T-helper 17 cell (primary cell): ENCODE measurements around the gene PEDS1. TPM values are rescaled to one million over a fixed set of nuclear protein-coding genes. Genes with fewer than 3 reads are reported as not detected.
"Not testable (repeated sequence)": the region's sequence is repeated elsewhere in the genome, so short reads cannot be mapped to it uniquely, and the experiment has no call there.

Source experiments
- ATAC-seq: fragments of 150-1000 bp; cut with Tn5 transposase; 2 replicates; pipeline ENCODE4 v1.10.0; 2021; ENCODE audit warnings: mild to moderate bottlenecking, moderate library complexity
- DNase-seq, 3 donors: peaks; one replicate each; pipeline versions ENCODE4 v3.0.0 to v3.0.0-alpha.2; 2020 to 2021
- H3K9me3 ChIP-seq: one replicate; pipeline ENCODE4 v1.7.0; 2013; ENCODE audit warnings: low read length, mild to moderate bottlenecking; ENCODE audit not compliant: control insufficient read depth, poor library complexity, severe bottlenecking
- H3K27ac Mint-ChIP-seq: one replicate; pipeline ENCODE4 v1.8.0; 2022; ENCODE audit warnings: mild to moderate bottlenecking, moderate library complexity, mixed read lengths
- H3K27me3 Mint-ChIP-seq: one replicate; pipeline ENCODE4 v1.8.0; 2022; ENCODE audit warnings: mixed read lengths
- H3K36me3 Mint-ChIP-seq: one replicate; pipeline ENCODE4 v1.8.0; 2022; ENCODE audit warnings: low read depth, mixed read lengths
- H3K4me1 Mint-ChIP-seq: one replicate; pipeline ENCODE4 v1.8.0; 2022; ENCODE audit warnings: mild to moderate bottlenecking, mixed read lengths
- H3K4me3 Mint-ChIP-seq: one replicate; pipeline ENCODE4 v1.8.0; 2022; ENCODE audit warnings: mild to moderate bottlenecking, moderate library complexity, mixed read lengths
- total RNA-seq, 4 donors: library from RNA in 2 of 4; stranded (reverse) in 2 of 4; gene quantifications; one replicate each; pipeline ENCODE4 v1.2.3 and lab custom pipeline; 2022 to 2026

Gene PEDS1
- total RNA-seq, 2 donors from 2014 or later = 14.3 to 22.6 TPM

- H3K36me3 Mint-ChIP-seq = no peaks in the 10 kb centered on the region
- ATAC-seq = no peak
- H3K9me3 ChIP-seq = no peaks in the 10 kb centered on the region
- H3K27me3 Mint-ChIP-seq = no peaks in the 10 kb centered on the region
- no peak for DNase-seq
- no peak overlapping the region for H3K27ac Mint-ChIP-seq
- H3K4me3 Mint-ChIP-seq = no peak overlapping the region
- H3K4me1 Mint-ChIP-seq = peaks cover 6% of the 10 kb centered on the region
Measured at GRCh38 chr20:50163570-50164317, 10.2 kb upstream of the PEDS1 start.

GRCh38 chr20:50161494-50161893, 8.0 kb upstream of the PEDS1 start:
- not testable (repeated sequence) for H3K9me3 ChIP-seq, H3K36me3 Mint-ChIP-seq, DNase-seq, ATAC-seq, H3K27me3 Mint-ChIP-seq, H3K27ac Mint-ChIP-seq, H3K4me3 Mint-ChIP-seq, H3K4me1 Mint-ChIP-seq

GRCh38 chr20:50153153-50153499, 397 bp downstream of the PEDS1 start:
- Mint-ChIP-seq H3K27ac (peak overlapping the region; percentile 97), H3K4me3 (peak overlapping the region; percentile 95), H3K27me3 (no peaks in the 10 kb centered on the region), H3K36me3 (no peaks in the 10 kb centered on the region), H3K4me1 (peaks cover 46% of the 10 kb centered on the region)
- DNase-seq (no peak), ATAC-seq (no peak)
- H3K9me3 ChIP-seq = no peaks in the 10 kb centered on the region

GRCh38 chr20:50152394-50153152, 950 bp downstream of the PEDS1 start:
- Mint-ChIP-seq H3K27me3 (no peaks in the 10 kb centered on the region), H3K4me3 (peak overlapping the region; percentile 95), H3K27ac (peak overlapping the region; percentile 97), H3K36me3 (no peaks in the 10 kb centered on the region), H3K4me1 (peaks cover 51% of the 10 kb centered on the region)
- no peaks in the 10 kb centered on the region for H3K9me3 ChIP-seq
- DNase-seq = no peak
- ATAC-seq = no peak

GRCh38 chr20:50151034-50151743, 2.3 kb downstream of the PEDS1 start:
- Mint-ChIP-seq H3K27me3 (no peaks in the 10 kb centered on the region), H3K4me3 (peak overlapping the region; percentile 95), H3K4me1 (peaks cover 64% of the 10 kb centered on the region), H3K27ac (peak overlapping the region; percentile 97), H3K36me3 (no peaks in the 10 kb centered on the region)
- DNase-seq = no peak
- ATAC-seq = no peak
- H3K9me3 ChIP-seq = no peaks in the 10 kb centered on the region

- Mint-ChIP-seq H3K4me3 (no peak overlapping the region), H3K36me3 (no peaks in the 10 kb centered on the region), H3K4me1 (peaks cover 68% of the 10 kb centered on the region), H3K27ac (peak overlapping the region; percentile 97), H3K27me3 (no peaks in the 10 kb centered on the region)
- ATAC-seq (no peak), DNase-seq (no peak)
- H3K9me3 ChIP-seq = no peaks in the 10 kb centered on the region
Measured at GRCh38 chr20:50149481-50150254, 3.9 kb downstream of the PEDS1 start.

- peak overlapping the region; percentile 81 for H3K4me3 Mint-ChIP-seq
- H3K27ac Mint-ChIP-seq = peak overlapping the region; percentile 97
- H3K4me1 Mint-ChIP-seq = peaks cover 58% of the 10 kb centered on the region
- H3K9me3 ChIP-seq = no peaks in the 10 kb centered on the region
- ATAC-seq = peak; percentile 99
- peak; percentile 47 to 62 (median 52) for DNase-seq
- peaks cover 5% of the 10 kb centered on the region for H3K36me3 Mint-ChIP-seq
- H3K27me3 Mint-ChIP-seq = no peaks in the 10 kb centered on the region
Measured at GRCh38 chr20:50146732-50147662, 6.5 kb downstream of the PEDS1 start.

GRCh38 chr20:50146214-50146613, 7.3 kb downstream of the PEDS1 start:
- ATAC-seq = no peak
- Mint-ChIP-seq H3K36me3 (peaks cover 5% of the 10 kb centered on the region), H3K27ac (peak overlapping the region; percentile 97), H3K27me3 (no peaks in the 10 kb centered on the region), H3K4me3 (peak overlapping the region; percentile 81), H3K4me1 (peaks cover 52% of the 10 kb centered on the region)
- no peaks in the 10 kb centered on the region for H3K9me3 ChIP-seq
- DNase-seq = no peak

- no peaks in the 10 kb centered on the region for H3K9me3 ChIP-seq
- H3K27me3 Mint-ChIP-seq = no peaks in the 10 kb centered on the region
- peaks cover 48% of the 10 kb centered on the region for H3K4me1 Mint-ChIP-seq
- no peak for ATAC-seq
- peak overlapping the region; percentile 97 for H3K27ac Mint-ChIP-seq
- peaks cover 5% of the 10 kb centered on the region for H3K36me3 Mint-ChIP-seq
- H3K4me3 Mint-ChIP-seq = no peak overlapping the region
- DNase-seq = no peak
Measured at GRCh38 chr20:50145566-50145965, 8.0 kb downstream of the PEDS1 start.

- Mint-ChIP-seq H3K27me3 (no peaks in the 10 kb centered on the region), H3K4me1 (peaks cover 47% of the 10 kb centered on the region), H3K27ac (peak overlapping the region; percentile 69), H3K36me3 (peaks cover 9% of the 10 kb centered on the region), H3K4me3 (no peak overlapping the region)
- ATAC-seq = no peak
- DNase-seq = no peak
- H3K9me3 ChIP-seq = no peaks in the 10 kb centered on the region
Measured at GRCh38 chr20:50144362-50144761, 9.2 kb downstream of the PEDS1 start.

GRCh38 chr20:50142812-50143211, 10.7 kb downstream of the PEDS1 start:
- H3K9me3 ChIP-seq = no peaks in the 10 kb centered on the region
- no peaks in the 10 kb centered on the region for H3K27me3 Mint-ChIP-seq
- H3K36me3 Mint-ChIP-seq = peaks cover 9% of the 10 kb centered on the region
- H3K4me1 Mint-ChIP-seq = peaks cover 36% of the 10 kb centered on the region
- no peak for ATAC-seq
- H3K27ac Mint-ChIP-seq = peak overlapping the region; percentile 69
- no peak for DNase-seq
- no peak overlapping the region for H3K4me3 Mint-ChIP-seq
